Esophagus squamous epithelium (tissue), 5 donors: ENCODE measurements around the gene IL16. TPM values are rescaled to one million over a fixed set of nuclear protein-coding genes. Genes with fewer than 3 reads are reported as not detected.
A peak's percentile ranks its signal among the peaks of the same experiment; 100 is the strongest.

Experiments
- DNase-seq: peaks from one replicate; lab custom pipeline; 2025; lab: John Stamatoyannopoulos, UW
- H3K27ac ChIP-seq, 4 donors: fragments of 200-600 bp; sonication (generic); one replicate each; pipeline ENCODE4 v1.5.1; 2016 to 2019; ENCODE audit warnings: mild to moderate bottlenecking in 1 of 4
- H3K27me3 ChIP-seq, 4 donors: fragments of 200-600 bp; sonication (generic); 1 replicate in 3 of 4; 2 replicates in 1 of 4; pipeline versions ENCODE4 v1.5.1 to v1.6.0; 2017 to 2021; ENCODE audit warnings: antibody characterized with exemption in 1 of 4
- H3K36me3 ChIP-seq, 3 donors: fragments of 200-600 bp; sonication (generic); one replicate each; pipeline ENCODE4 v1.5.1; 2016 to 2019
- H3K4me1 ChIP-seq, 3 donors: fragments of 200-600 bp; sonication (generic); one replicate each; pipeline ENCODE4 v1.5.1; 2017 to 2019
- H3K4me3 ChIP-seq, 4 donors: fragments of 200-600 bp; sonication (generic); 1 replicate in 3 of 4; 2 replicates in 1 of 4; pipeline ENCODE4 v1.5.1; 2016 to 2019; ENCODE audit warnings: mild to moderate bottlenecking in 2 of 4, moderate library complexity in 1 of 4
- H3K9me3 ChIP-seq, 3 donors: fragments of 200-600 bp; sonication (generic); one replicate each; pipeline ENCODE4 v1.5.1; 2016 to 2019
- CTCF ChIP-seq, 6 experiments: fragments of 450-650 bp in 4 of 6; fragments of 200-600 bp in 2 of 6; sonication (generic) in 2 of 6; IDR thresholded peaks; one replicate each; pipeline ENCODE4 v1.5.1; 2016 to 2019; ENCODE audit warnings: antibody characterized with exemption in 6 of 6, mild to moderate bottlenecking in 4 of 6, moderate library complexity in 4 of 6
- POLR2A ChIP-seq, 4 donors: fragments of 450-650 bp; IDR thresholded peaks; one replicate each; pipeline ENCODE4 v1.6.1; 2017; ENCODE audit warnings: antibody characterized with exemption in 4 of 4, mild to moderate bottlenecking in 4 of 4, moderate library complexity in 3 of 4
- WGBS, 2 donors: methylation state at CpG; one replicate each; pipeline ENCODE4 v1.1.5; 2018; 5-methylcytosine and 5-hydroxymethylcytosine counted together
- intact Hi-C: fragments of 100-400 bp; cut with DNase I; formaldehyde crosslinking; loops from one replicate; pipeline ENCODE4 v1.15.0; 2022
- total RNA-seq, 4 donors: library from RNA; depleted of rRNA; stranded (reverse); fragments of >200 nt; gene quantifications; one replicate each; pipeline ENCODE4 v1.1.0, GENCODE V29; 2016
- donor health status: DM: yes; HTN: yes; CAD: no.

Gene IL16
- total RNA-seq, 4 donors from 2014 or later, result 2.3 to 20.0 (median 4.6) TPM

DNA sequence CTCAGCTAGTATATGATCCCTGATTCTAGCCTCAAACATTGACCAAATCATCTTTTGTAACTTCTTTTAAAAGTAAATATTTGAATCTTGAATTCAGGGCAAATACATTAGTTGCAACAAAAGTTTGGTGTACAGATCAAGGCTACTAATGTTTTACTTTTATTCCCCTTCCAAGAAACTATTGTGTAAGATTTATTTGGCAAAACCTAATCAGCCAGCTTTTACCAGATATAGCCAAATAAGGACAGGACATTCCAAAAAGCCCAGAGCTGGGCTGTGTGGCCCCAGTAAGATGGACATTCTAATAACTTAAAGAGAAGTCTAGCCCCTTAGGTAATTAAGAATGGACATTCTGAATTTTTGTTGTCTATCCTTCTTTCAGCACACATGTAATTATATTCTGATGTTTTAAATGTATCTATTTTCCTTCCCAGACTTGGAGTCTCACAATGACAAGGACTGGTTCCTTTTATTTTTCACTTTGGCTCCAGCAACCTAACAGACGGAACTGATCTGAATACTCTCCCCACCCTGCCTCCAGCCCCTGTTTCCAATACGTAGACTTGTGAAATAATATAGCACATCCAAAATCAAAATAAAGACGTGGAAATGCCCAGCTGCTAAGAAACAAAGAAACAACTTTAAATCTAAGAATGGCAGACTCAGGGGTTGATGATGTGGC, 79.2 kb downstream of the IL16 start:
- intact Hi-C loops, result no loop called here
- peaks cover 0 to 6% (median 0%) of the 10 kb centered on the region in 3 donors for H3K9me3 ChIP-seq
- peaks cover 0 to 36% (median 5%) of the 10 kb centered on the region in 3 donors for H3K4me1 ChIP-seq
- H3K36me3 ChIP-seq, result no peaks in the 10 kb centered on the region
- DNase-seq, result no peak
- TF ChIP-seq POLR2A (IDR thresholded peaks at IDR 0.05), result no peak
- TF ChIP-seq CTCF (IDR thresholded peaks at IDR 0.05), result no peak
- H3K27ac ChIP-seq, result peak overlapping the region in 3 of 4 donors; percentile 28 to 57 (median 35)
- H3K4me3 ChIP-seq, result no peak overlapping the region
- WGBS, 2 donors, result 80 to 88% methylated on average over 3 of the region's 3 CpGs
- H3K27me3 ChIP-seq, result peaks cover 0 to 23% (median 0%) of the 10 kb centered on the region in 4 donors

- peaks cover 0 to 17% (median 0%) of the 10 kb centered on the region in 4 donors for H3K27me3 ChIP-seq
- H3K4me3 ChIP-seq, result no peak overlapping the region
- H3K27ac ChIP-seq, result no peak overlapping the region
- H3K4me1 ChIP-seq, result peaks cover 0 to 48% (median 5%) of the 10 kb centered on the region in 3 donors
- 83 to 98% methylated on average over 2 of the region's 2 CpGs for WGBS, 2 donors
- peaks cover 0 to 6% (median 0%) of the 10 kb centered on the region in 3 donors for H3K9me3 ChIP-seq
- no peak for DNase-seq
- intact Hi-C loops, result no loop called here
- TF ChIP-seq POLR2A (IDR thresholded peaks at IDR 0.05), result no peak
- H3K36me3 ChIP-seq, result no peaks in the 10 kb centered on the region
These were observed 80.3 kb downstream of the IL16 start for GRCh38 chr15:81276967-81277366.

DNA sequence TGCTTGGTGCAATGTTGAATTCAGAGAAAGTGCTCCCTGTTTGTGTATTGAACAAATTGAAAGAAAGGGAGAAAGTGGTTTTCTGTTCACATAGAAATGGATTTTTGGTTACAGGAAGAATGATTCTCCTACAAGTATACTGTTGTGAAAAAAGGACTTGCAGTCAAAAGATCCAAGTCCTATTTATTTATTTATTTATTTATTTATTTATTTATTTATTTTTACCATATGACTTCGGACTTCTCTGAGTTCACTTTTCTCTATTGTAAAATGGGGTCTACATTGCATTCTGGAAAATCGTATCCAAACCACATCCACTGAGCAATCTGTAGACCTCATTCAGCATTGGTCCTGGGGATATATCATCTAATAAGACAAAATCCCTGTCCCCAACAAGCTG, 81.2 kb downstream of the IL16 start:
- Histone ChIP-seq H3K4me1 (peaks cover 0 to 53% (median 5%) of the 10 kb centered on the region in 3 donors), H3K36me3 (no peaks in the 10 kb centered on the region), H3K27ac (no peak overlapping the region), H3K27me3 (peaks cover 0 to 13% (median 0%) of the 10 kb centered on the region in 4 donors), H3K4me3 (no peak overlapping the region), H3K9me3 (peaks cover 0 to 6% (median 0%) of the 10 kb centered on the region in 3 donors)
- no peak for DNase-seq
- WGBS, 2 donors, result 90 to 96% methylated on average over 2 of the region's 2 CpGs
- intact Hi-C loops, result no loop called here
- TF ChIP-seq CTCF (IDR thresholded peaks at IDR 0.05) (no peak), POLR2A (IDR thresholded peaks at IDR 0.05) (no peak)

GRCh38 chr15:81278306-81279029, 81.8 kb downstream of the IL16 start:
- 90 to 93% methylated on average over 6 of the region's 6 CpGs for WGBS, 2 donors

More at GRCh38 chr15:81278306-81279029, 81.8 kb downstream of the IL16 start:
- peaks cover 0 to 49% (median 5%) of the 10 kb centered on the region in 3 donors for H3K4me1 ChIP-seq
- TF ChIP-seq POLR2A (IDR thresholded peaks at IDR 0.05), result no peak
- TF ChIP-seq CTCF (IDR thresholded peaks at IDR 0.05), result no peak
- peaks cover 0 to 6% (median 0%) of the 10 kb centered on the region in 3 donors for H3K9me3 ChIP-seq
- no peak for DNase-seq
- peaks cover 0 to 7% (median 0%) of the 10 kb centered on the region in 4 donors for H3K27me3 ChIP-seq
- H3K36me3 ChIP-seq, result no peaks in the 10 kb centered on the region
- no peak overlapping the region for H3K4me3 ChIP-seq
- no peak overlapping the region for H3K27ac ChIP-seq
- intact Hi-C loops, result no loop called here
